Activated naive CD8-positive, alpha-beta T cell (primary cell): ENCODE data around the gene ASB18.
A peak's percentile ranks its signal among the peaks of the same experiment; 100 is the strongest.

Experiments
- H3K27ac Mint-ChIP-seq: one replicate; pipeline ENCODE4 v1.8.0; 2021; ENCODE audit warnings: mixed read lengths
- H3K27me3 Mint-ChIP-seq: one replicate; pipeline ENCODE4 v1.8.0; 2021; ENCODE audit warnings: mixed read lengths
- H3K36me3 Mint-ChIP-seq: one replicate; pipeline ENCODE4 v1.8.0; 2021; ENCODE audit warnings: mixed read lengths
- H3K4me1 Mint-ChIP-seq: one replicate; pipeline ENCODE4 v1.8.0; 2021; ENCODE audit warnings: low read depth, mixed read lengths
- H3K4me3 Mint-ChIP-seq: one replicate; pipeline ENCODE4 v1.8.0; 2021; ENCODE audit warnings: mild to moderate bottlenecking, mixed read lengths
- H3K9me3 Mint-ChIP-seq: one replicate; pipeline ENCODE4 v1.8.0; 2021; ENCODE audit warnings: low read depth, mixed read lengths

ASB18 gene

GRCh38 chr2:236240228-236240990, 23.8 kb downstream of the ASB18 start:
- Mint-ChIP-seq H3K27me3 (peaks cover 17% of the 10 kb centered on the region), H3K9me3 (no peaks in the 10 kb centered on the region), H3K36me3 (no peaks in the 10 kb centered on the region), H3K4me3 (no peak overlapping the region), H3K27ac (no peak overlapping the region), H3K4me1 (peaks cover 8% of the 10 kb centered on the region)

DNA sequence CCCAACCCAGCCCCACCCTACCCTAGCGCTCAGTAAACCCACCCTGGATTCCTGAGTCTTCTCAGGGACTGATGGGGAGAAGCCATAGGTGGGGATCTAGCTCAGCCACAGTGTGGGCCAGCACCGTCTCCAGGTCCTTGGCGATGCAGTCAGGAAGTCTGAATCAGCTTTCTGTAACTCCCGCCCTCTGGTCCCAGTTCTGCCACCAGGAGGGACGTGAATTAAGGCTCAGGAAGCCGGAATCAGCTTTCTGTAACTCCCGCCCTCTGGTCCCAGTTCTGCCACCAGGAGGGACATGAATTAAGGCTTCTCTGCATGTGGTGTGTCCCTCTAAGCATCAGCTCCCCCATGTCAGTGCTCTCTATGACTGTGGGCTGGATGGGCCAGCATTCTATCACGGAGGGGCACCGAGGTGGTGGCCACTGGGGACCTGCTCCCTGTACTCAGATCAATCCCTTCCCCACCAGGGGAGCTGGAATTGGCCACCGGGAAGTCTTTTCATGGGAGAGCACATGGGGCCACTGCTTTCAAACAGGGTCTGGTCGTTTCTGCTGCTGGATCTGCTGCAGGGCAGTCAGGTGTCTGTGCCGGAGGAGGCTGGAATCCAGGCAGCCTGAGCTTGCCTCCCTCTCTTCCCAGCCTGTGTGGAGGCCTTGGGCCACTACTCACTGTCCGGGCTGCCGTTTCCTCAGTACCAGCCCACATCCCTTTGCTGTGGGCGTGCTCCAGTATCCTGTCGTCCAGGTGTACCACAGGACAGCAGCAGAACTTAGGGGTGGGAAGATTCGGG, 24.7 kb downstream of the ASB18 start:
- Mint-ChIP-seq H3K27ac (no peak overlapping the region), H3K4me1 (peaks cover 8% of the 10 kb centered on the region), H3K4me3 (no peak overlapping the region), H3K9me3 (peaks cover under 1% of the 10 kb centered on the region), H3K36me3 (no peaks in the 10 kb centered on the region), H3K27me3 (peaks cover 23% of the 10 kb centered on the region)

- Mint-ChIP-seq H3K4me1 (peaks cover 8% of the 10 kb centered on the region), H3K9me3 (peaks cover 4% of the 10 kb centered on the region), H3K27me3 (peaks cover 27% of the 10 kb centered on the region), H3K36me3 (no peaks in the 10 kb centered on the region), H3K4me3 (no peak overlapping the region), H3K27ac (no peak overlapping the region)
Observed at GRCh38 chr2:236238751-236239150, 25.5 kb downstream of the ASB18 start.

DNA sequence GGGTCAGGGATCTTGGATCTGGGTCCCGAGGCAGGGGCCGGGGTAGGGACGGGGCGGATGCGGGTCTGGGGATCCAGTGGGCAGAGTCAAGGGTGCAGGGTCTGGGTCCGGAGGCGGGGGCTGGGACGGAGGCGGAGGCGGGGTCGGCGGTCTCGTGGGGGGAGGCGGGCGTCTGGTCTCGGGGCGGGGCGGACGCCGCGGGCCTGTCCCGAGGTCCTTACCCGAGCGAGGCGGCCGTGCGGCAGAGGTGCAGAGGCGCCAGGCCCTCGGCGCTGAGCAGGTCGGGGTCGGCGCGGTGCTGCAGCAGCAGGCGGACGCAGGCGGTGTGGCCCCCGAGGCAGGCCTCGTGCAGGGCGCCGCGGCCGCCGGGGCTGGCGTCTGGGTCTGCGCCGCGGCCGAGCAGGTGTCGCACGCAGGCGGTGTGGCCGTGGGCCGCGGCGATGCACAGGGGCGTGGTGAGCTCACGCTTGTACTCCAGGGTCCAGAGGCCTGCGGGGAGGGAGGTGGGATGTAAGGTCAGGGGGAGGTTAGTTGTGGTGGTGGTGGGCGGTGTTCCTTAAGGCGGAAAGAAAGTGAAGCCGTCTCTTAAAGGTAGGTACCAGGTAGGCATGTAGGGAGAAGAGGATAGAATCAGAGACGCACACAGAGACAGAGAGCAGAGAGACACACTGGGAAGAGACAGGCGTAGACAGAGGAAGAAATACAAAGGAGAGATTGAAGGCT, 26.6 kb downstream of the ASB18 start:
- H3K4me3 Mint-ChIP-seq: no peak overlapping the region

DNA sequence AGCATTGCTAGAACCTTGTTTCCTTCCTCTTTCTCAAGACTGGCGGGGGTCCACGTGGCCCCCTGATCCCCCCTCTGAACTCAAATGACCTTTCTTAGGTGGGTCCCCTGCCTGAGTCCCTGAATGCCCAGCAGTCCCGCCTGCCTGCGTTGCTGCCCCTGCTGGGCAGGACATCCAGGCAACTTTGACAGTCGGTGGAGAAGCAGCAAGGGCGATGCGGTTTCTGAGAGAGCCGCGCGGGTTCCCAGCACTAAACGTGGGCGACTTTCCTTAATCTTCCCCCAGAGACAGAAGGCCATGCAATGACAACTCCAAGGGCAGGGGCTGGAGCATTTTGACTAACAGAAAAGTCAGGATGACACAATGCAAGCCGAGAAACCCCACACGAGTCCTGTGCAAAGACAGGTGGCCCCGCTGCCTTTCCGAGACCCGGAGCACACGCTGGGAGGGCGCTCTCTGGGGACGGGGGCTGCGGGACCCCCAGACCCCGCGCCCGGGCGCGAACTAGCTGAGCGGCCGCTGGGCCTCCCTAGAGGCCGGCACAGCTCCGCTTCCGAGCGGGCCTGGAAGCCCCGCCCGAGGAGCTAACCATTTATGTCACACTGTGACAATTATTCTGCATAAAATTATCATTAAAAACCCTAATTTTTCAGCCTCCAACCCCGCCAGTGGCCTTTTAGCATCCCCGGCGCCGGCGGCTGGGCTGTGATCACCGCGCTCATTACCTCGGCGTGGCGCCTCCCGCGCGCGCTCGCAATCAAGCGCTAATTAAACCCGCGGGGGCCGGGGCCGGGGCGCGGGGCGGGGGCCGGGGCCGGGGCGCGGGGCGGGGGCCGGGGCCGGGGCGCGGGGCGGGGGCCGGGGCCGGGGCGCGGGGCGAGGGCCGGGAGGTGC, 27.4 kb downstream of the ASB18 start:
- Mint-ChIP-seq H3K4me3 (peak overlapping the region; percentile 17), H3K27ac (no peak overlapping the region), H3K9me3 (peaks cover 11% of the 10 kb centered on the region), H3K36me3 (no peaks in the 10 kb centered on the region), H3K4me1 (peaks cover 8% of the 10 kb centered on the region), H3K27me3 (peaks cover 25% of the 10 kb centered on the region)

More for the DNA sequence above, 26.6 kb downstream of the ASB18 start:
- peaks cover 6% of the 10 kb centered on the region for H3K9me3 Mint-ChIP-seq
- peaks cover 25% of the 10 kb centered on the region for H3K27me3 Mint-ChIP-seq
- H3K36me3 Mint-ChIP-seq: no peaks in the 10 kb centered on the region
- H3K4me1 Mint-ChIP-seq: peaks cover 8% of the 10 kb centered on the region
- H3K27ac Mint-ChIP-seq: no peak overlapping the region

- H3K27ac Mint-ChIP-seq: no peak overlapping the region
- peaks cover 19% of the 10 kb centered on the region for H3K27me3 Mint-ChIP-seq
- no peak overlapping the region for H3K4me3 Mint-ChIP-seq
- peaks cover 43% of the 10 kb centered on the region for H3K9me3 Mint-ChIP-seq
- H3K36me3 Mint-ChIP-seq: peaks cover 5% of the 10 kb centered on the region
- H3K4me1 Mint-ChIP-seq: no peaks in the 10 kb centered on the region
Observed at GRCh38 chr2:236229186-236229585, 35.0 kb downstream of the ASB18 start.

DNA sequence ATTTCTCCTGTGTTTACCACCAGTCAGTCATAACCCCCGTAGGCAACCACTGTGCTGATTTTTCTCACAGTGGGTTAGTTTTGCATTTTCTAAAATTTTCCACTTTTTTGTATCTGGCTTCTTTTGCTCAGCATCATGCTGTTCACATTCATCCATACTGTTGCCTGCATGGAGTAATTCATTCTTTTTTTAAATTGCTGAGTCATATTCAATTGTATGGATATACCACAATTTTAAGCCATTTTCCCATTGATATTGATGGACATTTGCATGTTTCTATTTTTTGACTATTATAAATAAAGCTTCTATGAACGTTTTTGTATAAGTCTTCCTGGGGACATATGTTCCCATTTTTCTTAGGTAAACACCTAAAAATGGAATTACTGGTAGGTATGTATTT, 40.5 kb downstream of the ASB18 start:
- Mint-ChIP-seq H3K4me1 (no peaks in the 10 kb centered on the region), H3K9me3 (peaks cover 22% of the 10 kb centered on the region), H3K4me3 (no peak overlapping the region), H3K27me3 (peaks cover 10% of the 10 kb centered on the region), H3K36me3 (peaks cover 4% of the 10 kb centered on the region), H3K27ac (no peak overlapping the region)

DNA sequence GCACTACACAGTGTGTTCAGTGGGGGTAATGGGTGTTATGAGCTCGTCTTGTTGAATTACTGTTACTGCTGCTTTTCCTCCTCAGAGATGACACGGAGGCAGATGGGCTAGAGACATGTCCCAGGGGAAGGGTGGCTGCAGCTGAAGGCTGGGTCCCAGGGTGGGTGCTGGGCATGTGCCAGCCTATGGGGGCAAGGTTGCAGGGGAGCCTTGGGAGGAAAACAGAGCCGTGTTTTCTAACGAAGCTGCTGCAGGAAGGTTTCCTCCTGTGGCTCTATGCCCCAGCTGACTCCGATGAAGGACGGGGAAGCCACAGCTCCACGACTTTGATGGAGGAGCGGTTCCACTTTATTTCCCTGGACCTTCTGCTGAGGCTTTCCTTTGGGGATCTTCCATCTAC, 42.4 kb downstream of the ASB18 start:
- Mint-ChIP-seq H3K4me3 (no peak overlapping the region), H3K36me3 (peaks cover 4% of the 10 kb centered on the region), H3K27me3 (peaks cover 8% of the 10 kb centered on the region), H3K9me3 (peaks cover 12% of the 10 kb centered on the region), H3K27ac (no peak overlapping the region), H3K4me1 (no peaks in the 10 kb centered on the region)

DNA sequence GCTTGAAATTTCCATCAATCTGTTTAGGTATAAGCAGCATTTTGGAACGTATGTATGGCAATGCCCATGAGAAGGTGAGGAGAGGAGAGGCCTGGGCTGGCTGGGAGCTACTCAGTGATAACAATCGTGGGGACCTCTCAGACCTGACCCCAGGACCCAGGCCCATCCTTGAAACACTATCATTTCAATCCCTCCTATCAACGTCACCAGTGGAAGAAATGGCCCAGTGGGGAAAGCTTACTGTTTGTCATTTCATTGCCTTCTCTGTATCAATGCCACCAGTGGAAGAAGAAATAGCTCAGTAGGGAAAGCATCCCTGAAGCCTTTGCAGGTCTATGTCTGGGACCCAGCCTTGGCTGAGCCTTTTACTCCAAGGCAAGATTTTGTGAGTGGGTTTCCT, 44.8 kb downstream of the ASB18 start:
- peaks cover 4% of the 10 kb centered on the region for H3K36me3 Mint-ChIP-seq
- peaks cover 7% of the 10 kb centered on the region for H3K9me3 Mint-ChIP-seq
- no peak overlapping the region for H3K4me3 Mint-ChIP-seq
- peaks cover 15% of the 10 kb centered on the region for H3K27me3 Mint-ChIP-seq
- no peak overlapping the region for H3K27ac Mint-ChIP-seq
- no peaks in the 10 kb centered on the region for H3K4me1 Mint-ChIP-seq

GRCh38 chr2:236217926-236218325, 46.3 kb downstream of the ASB18 start:
- Mint-ChIP-seq H3K9me3 (no peaks in the 10 kb centered on the region), H3K27me3 (peaks cover 23% of the 10 kb centered on the region), H3K36me3 (no peaks in the 10 kb centered on the region), H3K4me3 (no peak overlapping the region), H3K4me1 (no peaks in the 10 kb centered on the region), H3K27ac (no peak overlapping the region)

DNA sequence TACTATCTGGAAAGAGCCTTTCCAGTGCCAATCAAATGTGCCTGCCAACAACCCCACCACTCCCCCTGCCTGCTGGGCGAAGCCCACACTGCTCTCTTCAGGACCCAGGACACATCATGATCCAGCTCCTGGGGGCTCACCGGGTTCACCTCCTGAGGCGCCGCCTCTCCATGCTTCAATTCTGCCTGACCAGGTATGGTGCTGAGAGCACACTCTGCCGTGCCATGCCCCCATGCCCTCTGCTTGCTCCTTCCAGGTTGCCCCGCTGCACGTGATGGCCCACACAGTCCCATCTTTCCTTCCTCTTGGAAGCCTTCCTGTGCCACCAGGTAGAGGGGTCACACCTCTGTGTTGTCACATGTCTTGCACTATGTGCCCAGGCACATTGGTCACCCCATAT, 47.5 kb downstream of the ASB18 start:
- no peaks in the 10 kb centered on the region for H3K36me3 Mint-ChIP-seq
- peaks cover 23% of the 10 kb centered on the region for H3K27me3 Mint-ChIP-seq
- H3K9me3 Mint-ChIP-seq: no peaks in the 10 kb centered on the region
- H3K27ac Mint-ChIP-seq: no peak overlapping the region
- no peaks in the 10 kb centered on the region for H3K4me1 Mint-ChIP-seq
- no peak overlapping the region for H3K4me3 Mint-ChIP-seq

DNA sequence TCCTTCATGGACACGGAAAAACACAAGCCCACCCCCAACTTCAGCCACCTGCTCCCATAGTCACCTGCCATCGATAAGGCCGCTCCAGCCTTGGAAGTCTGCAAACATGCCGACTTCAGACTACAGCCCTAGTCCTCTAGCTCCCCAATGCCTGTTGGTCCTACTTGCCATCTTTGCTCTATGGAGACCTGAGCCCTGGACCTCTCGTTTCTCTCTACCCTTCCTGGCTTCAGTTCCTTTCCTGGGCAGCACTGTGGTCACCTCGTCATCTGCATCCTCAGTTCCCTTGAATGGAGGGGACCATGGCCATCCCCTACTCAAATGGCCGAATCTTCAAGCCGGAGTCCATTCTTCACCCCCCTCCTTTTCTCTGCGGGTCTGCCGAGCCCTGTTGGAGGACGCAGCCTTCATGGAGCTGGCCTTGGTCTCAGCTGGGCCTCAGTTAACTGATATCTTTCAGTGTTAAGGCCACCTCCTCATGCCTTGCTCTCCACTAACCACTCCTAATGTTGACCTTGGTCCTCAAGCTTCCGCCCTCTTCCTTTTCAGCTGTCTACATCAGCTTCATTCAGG, 48.4 kb downstream of the ASB18 start:
- no peak overlapping the region for H3K4me3 Mint-ChIP-seq
- no peaks in the 10 kb centered on the region for H3K9me3 Mint-ChIP-seq
- no peaks in the 10 kb centered on the region for H3K4me1 Mint-ChIP-seq
- no peaks in the 10 kb centered on the region for H3K36me3 Mint-ChIP-seq
- peaks cover 22% of the 10 kb centered on the region for H3K27me3 Mint-ChIP-seq
- H3K27ac Mint-ChIP-seq: no peak overlapping the region

DNA sequence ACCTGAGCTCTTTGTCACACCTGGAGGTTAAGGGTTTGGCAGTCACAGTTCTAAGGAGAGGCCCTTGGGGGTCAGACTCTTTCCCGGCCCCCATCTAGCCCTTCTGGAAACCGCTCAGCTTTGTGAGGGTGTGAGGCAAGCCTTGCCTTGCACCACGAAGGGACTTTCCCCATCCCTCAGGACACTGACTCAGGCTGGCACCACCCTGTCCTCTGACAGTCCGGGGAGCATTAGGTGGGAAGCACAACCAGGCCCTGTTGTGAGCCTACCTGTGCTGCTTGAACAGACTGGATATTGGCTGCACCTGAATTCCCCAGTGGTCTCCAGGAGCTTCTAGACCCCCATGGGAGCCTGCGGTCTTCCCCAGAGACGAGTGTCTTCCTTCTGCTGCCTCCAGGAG, 49.0 kb downstream of the ASB18 start:
- Mint-ChIP-seq H3K36me3 (no peaks in the 10 kb centered on the region), H3K4me3 (no peak overlapping the region), H3K27me3 (peaks cover 26% of the 10 kb centered on the region), H3K9me3 (no peaks in the 10 kb centered on the region), H3K4me1 (no peaks in the 10 kb centered on the region), H3K27ac (no peak overlapping the region)

GRCh38 chr2:236214376-236214995, 49.7 kb downstream of the ASB18 start:
- no peaks in the 10 kb centered on the region for H3K36me3 Mint-ChIP-seq
- H3K9me3 Mint-ChIP-seq: no peaks in the 10 kb centered on the region
- H3K4me1 Mint-ChIP-seq: no peaks in the 10 kb centered on the region
- no peak overlapping the region for H3K27ac Mint-ChIP-seq
- no peak overlapping the region for H3K4me3 Mint-ChIP-seq
- peaks cover 26% of the 10 kb centered on the region for H3K27me3 Mint-ChIP-seq
